Endothelial cell of umbilical vein (primary cell): ENCODE measurements around the gene LMF1. TPM values are rescaled to one million over a fixed set of nuclear protein-coding genes. Genes with fewer than 3 reads are reported as not detected.

Source experiments
- BruUV-seq: library from RNA; stranded (reverse); fragments of 400-500 nt; replicated peaks from 2 replicates; lab custom pipeline; 2021; lab: Mats Ljungman, UMichigan
- CTCF ChIA-PET: fragments of 300-600, 350-600 bp; sonication (Branson Sonifier 250); formaldehyde crosslinking; loops from one replicate; lab custom pipeline; 2021; ENCODE audit warnings: antibody characterized with exemption, inconsistent platforms; lab: Charles Lee
- POLR2A ChIA-PET: fragments of 300-600, 350-600 bp; sonication (Branson Sonifier 250); formaldehyde crosslinking; loops from one replicate; lab custom pipeline; 2021; ENCODE audit warnings: antibody characterized with exemption, inconsistent platforms; lab: Charles Lee
- DNase-seq: peaks from one replicate; pipeline ENCODE4 v3.0.0-alpha.2; 2011; ENCODE audit warnings: low read depth, low spot score
- FAIRE-seq: peaks from 2 replicates; lab custom pipeline; 2011; peaks lifted over from hg19 to GRCh38; lab: Jason Lieb, UNC
- H2AFZ ChIP-seq: 2 replicates; pipeline ENCODE4 v1.6.0; 2012; ENCODE audit warnings: low read depth, low read length, control low read depth, inconsistent platforms
- H3K27ac ChIP-seq: 2 replicates; pipeline ENCODE4 v1.5.1; 2011; ENCODE audit warnings: low read depth, mild to moderate bottlenecking, control low read depth, low read length, moderate library complexity; ENCODE audit not compliant: insufficient read depth
- H3K27me3 ChIP-seq, 2 experiments: 2 replicates each; pipeline versions ENCODE4 v1.6.0 to v1.6.1; 2011; ENCODE audit warnings: low read length in 2 of 2, mixed read lengths in 1 of 2; ENCODE audit not compliant: control insufficient read depth in 2 of 2, insufficient read depth in 2 of 2
- H3K36me3 ChIP-seq, 2 experiments: 2 replicates in 1 of 2; 3 replicates in 1 of 2; pipeline ENCODE4 v1.5.1; 2011; ENCODE audit warnings: low read length in 2 of 2, mild to moderate bottlenecking in 1 of 2, moderate library complexity in 1 of 2; ENCODE audit not compliant: control insufficient read depth in 2 of 2, insufficient read depth in 2 of 2; ENCODE audit errors: extremely low read depth in 1 of 2
- H3K4me1 ChIP-seq: 3 replicates; pipeline ENCODE4 v1.5.1; 2011; ENCODE audit warnings: mild to moderate bottlenecking, low read length; ENCODE audit not compliant: control insufficient read depth, insufficient read depth; ENCODE audit errors: extremely low read depth
- H3K4me2 ChIP-seq: 2 replicates; pipeline ENCODE4 v1.6.1; 2011; ENCODE audit warnings: low read length, control low read depth, mixed read lengths; ENCODE audit not compliant: insufficient read depth
- H3K4me3 ChIP-seq, 3 experiments: fragments of 200-600 bp in 1 of 3; sonication (generic), shearing (Covaris generic) in 1 of 3; replicated peaks in 1 of 3; 2 replicates each; pipeline ENCODE4 v1.5.1; 2011 to 2016; ENCODE audit warnings: control low read depth in 3 of 3, low read length in 3 of 3, mild to moderate bottlenecking in 2 of 3, inconsistent platforms in 1 of 3, low read depth in 1 of 3, moderate library complexity in 1 of 3; ENCODE audit not compliant: insufficient read depth in 1 of 3
- H3K79me2 ChIP-seq: 2 replicates; pipeline ENCODE4 v1.6.0; 2012; ENCODE audit warnings: low read length, inconsistent platforms; ENCODE audit not compliant: control insufficient read depth, insufficient read depth
- H3K9ac ChIP-seq: replicated peaks from 2 replicates; pipeline ENCODE3; 2011; ENCODE audit warnings: low read length, control low read depth; ENCODE audit not compliant: insufficient read depth; ENCODE audit errors: extremely low read depth
- H3K9me1 ChIP-seq: replicated peaks from 3 replicates; pipeline ENCODE4 v1.6.0; 2011; ENCODE audit warnings: mild to moderate bottlenecking, low read length; ENCODE audit not compliant: control insufficient read depth, insufficient read depth; ENCODE audit errors: extremely low read depth
- H3K9me3 ChIP-seq: replicated peaks from 2 replicates; pipeline ENCODE4 v1.5.1; 2012; ENCODE audit warnings: low read length, inconsistent platforms; ENCODE audit not compliant: control insufficient read depth, insufficient read depth
- H4K20me1 ChIP-seq: replicated peaks from 2 replicates; pipeline ENCODE3; 2011; ENCODE audit warnings: mild to moderate bottlenecking, low read length; ENCODE audit not compliant: control insufficient read depth, insufficient read depth; ENCODE audit errors: extremely low read depth
- EZH2 ChIP-seq: IDR thresholded peaks from 2 replicates; pipeline ENCODE4 v1.6.1; 2012; ENCODE audit warnings: borderline replicate concordance, low read depth, mild to moderate bottlenecking, moderate library complexity, low read length, inconsistent platforms; ENCODE audit not compliant: severe bottlenecking
- FOS ChIP-seq: IDR thresholded peaks from 2 replicates; pipeline ENCODE4 v1.6.1; 2011; ENCODE audit warnings: mild to moderate bottlenecking, low read length, moderate library complexity, borderline replicate concordance; ENCODE audit not compliant: insufficient read depth
- GATA2 ChIP-seq: IDR thresholded peaks from 2 replicates; pipeline ENCODE4 v1.7.0; 2011; ENCODE audit warnings: low read depth, mild to moderate bottlenecking, moderate library complexity, mixed read lengths, low read length; ENCODE audit not compliant: insufficient read length, insufficient read depth
- JUN ChIP-seq: IDR thresholded peaks from 2 replicates; pipeline ENCODE4 v1.6.1; 2011; ENCODE audit warnings: borderline replicate concordance, low read depth; ENCODE audit not compliant: insufficient read length, insufficient read depth
- MAX ChIP-seq: IDR thresholded peaks from 2 replicates; pipeline ENCODE4 v1.6.1; 2011; ENCODE audit not compliant: insufficient read depth, insufficient read length
- MYC ChIP-seq: IDR thresholded peaks from one replicate; pipeline ENCODE4 v1.6.1; 2011; ENCODE audit warnings: mild to moderate bottlenecking, low read depth, low read length
- POLR2A ChIP-seq: IDR thresholded peaks from 2 replicates; pipeline ENCODE4 v1.6.1; 2012; ENCODE audit warnings: low read depth, mild to moderate bottlenecking, control low read depth, low read length
- POLR2AphosphoS5 ChIP-seq: IDR thresholded peaks from 2 replicates; pipeline ENCODE4 v1.6.1; 2012; ENCODE audit warnings: low read depth, mild to moderate bottlenecking, control low read depth, low read length, moderate library complexity; ENCODE audit not compliant: insufficient read depth
- dilution Hi-C: fragments of 300-500 bp; cut with MboI; formaldehyde crosslinking; loops from one replicate; pipeline ENCODE4 v1.15.0; 2019; ENCODE audit warnings: low sequenced_read_pairs; ENCODE audit not compliant: extremely low pct_ligation_motif_present
- intact Hi-C: fragments of 100-400 bp; cut with micrococcal nuclease; formaldehyde crosslinking; loops from one replicate; pipeline ENCODE4 v1.10.0; 2022
- polyA plus RNA-seq, 4 experiments: library from polyadenylated mRNA; depleted of rRNA in 3 of 4; stranded (reverse) in 3 of 4; unstranded in 1 of 4; fragments of >200 nt; gene quantifications; 2 replicates each; pipeline versions ENCODE4 v1.2.1 to v1.2.3, GENCODE V29; 2011 to 2012; ENCODE audit warnings: missing spikeins in 1 of 4
- total RNA-seq: library from RNA; stranded (reverse); gene quantifications from 2 replicates; pipeline ENCODE4 v1.2.3, GENCODE V29; 2021
- TF ChIP-seq, protein P1 (sequence below), 2 donors: IDR thresholded peaks; 1 replicate in 1 of 2; 2 replicates in 1 of 2; pipeline ENCODE4 v1.5.1; 2011; ENCODE audit warnings: low read length in 2 of 2, mild to moderate bottlenecking in 2 of 2, moderate library complexity in 2 of 2, control low read depth in 1 of 2, inconsistent platforms in 1 of 2, low read depth in 1 of 2; ENCODE audit not compliant: insufficient read depth in 1 of 2; ENCODE audit errors: extremely low read depth in 1 of 2

Gene LMF1
- total and polyA plus RNA-seq, 2 donors (not counting 3 experiments of a cell fraction or from before 2014, with no cell fraction given): 17.8 TPM

DNA sequence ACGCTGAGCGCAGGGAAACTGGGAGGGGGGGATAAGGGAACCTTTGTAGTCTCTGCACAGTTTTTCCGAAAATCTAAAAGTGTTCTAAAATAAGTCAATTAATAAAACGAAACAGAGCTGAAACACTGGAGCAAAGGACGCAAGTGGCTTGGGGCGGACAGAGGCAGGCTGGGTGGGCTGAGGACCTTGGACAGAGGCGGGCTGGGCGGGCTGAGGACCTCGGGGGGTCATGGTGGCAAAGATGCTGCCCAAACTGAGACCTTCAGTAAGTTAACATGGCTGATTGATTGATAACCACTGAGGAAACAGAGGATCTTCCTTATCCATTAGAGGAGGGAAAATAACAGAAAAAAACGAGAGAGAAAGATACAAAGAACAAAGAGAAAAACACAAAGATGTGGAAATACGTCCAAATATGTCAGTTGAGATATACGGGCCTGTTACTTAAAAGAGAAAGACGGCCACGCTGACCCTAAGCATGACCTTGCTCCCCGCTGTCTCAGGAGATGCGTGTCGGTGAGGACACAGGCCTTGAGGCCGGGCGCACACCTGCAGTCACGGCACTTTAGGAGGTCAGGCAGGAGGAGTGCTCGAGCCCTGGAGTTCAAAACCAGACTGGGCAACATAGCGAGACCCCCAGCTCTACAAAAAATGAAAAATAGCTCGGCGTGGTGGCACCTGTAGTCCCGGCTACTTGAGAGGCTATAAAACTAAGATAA lies 94.1 kb downstream of the LMF1 start:
- Histone ChIP-seq H4K20me1 (no peaks in the 10 kb centered on the region), H3K27me3 (no peaks in the 10 kb centered on the region), H3K4me1 (no peaks in the 10 kb centered on the region), H3K4me2 (no peak overlapping the region), H3K27ac (no peak overlapping the region), H3K79me2 (no peaks in the 10 kb centered on the region), H2AFZ (no peak overlapping the region), H3K9ac (no peak overlapping the region), H3K4me3 (no peak overlapping the region), H3K36me3 (no peaks in the 10 kb centered on the region), H3K9me1 (no peaks in the 10 kb centered on the region), H3K9me3 (no peaks in the 10 kb centered on the region)
- no peak for FAIRE-seq
- no peak for TF ChIP-seq JUN
- no peak for TF ChIP-seq POLR2A
- TF ChIP-seq, protein P1, sequence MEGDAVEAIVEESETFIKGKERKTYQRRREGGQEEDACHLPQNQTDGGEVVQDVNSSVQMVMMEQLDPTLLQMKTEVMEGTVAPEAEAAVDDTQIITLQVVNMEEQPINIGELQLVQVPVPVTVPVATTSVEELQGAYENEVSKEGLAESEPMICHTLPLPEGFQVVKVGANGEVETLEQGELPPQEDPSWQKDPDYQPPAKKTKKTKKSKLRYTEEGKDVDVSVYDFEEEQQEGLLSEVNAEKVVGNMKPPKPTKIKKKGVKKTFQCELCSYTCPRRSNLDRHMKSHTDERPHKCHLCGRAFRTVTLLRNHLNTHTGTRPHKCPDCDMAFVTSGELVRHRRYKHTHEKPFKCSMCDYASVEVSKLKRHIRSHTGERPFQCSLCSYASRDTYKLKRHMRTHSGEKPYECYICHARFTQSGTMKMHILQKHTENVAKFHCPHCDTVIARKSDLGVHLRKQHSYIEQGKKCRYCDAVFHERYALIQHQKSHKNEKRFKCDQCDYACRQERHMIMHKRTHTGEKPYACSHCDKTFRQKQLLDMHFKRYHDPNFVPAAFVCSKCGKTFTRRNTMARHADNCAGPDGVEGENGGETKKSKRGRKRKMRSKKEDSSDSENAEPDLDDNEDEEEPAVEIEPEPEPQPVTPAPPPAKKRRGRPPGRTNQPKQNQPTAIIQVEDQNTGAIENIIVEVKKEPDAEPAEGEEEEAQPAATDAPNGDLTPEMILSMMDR (IDR thresholded peaks at IDR 0.05; ENCODE audit: extremely low read depth in 1 of 2, insufficient read depth in 1 of 2, low read depth in 1 of 2, low read length in 2 of 2): no peak
- no peak for TF ChIP-seq MAX
- no peak for TF ChIP-seq EZH2
- TF ChIP-seq POLR2AphosphoS5: no peak
- no peak for TF ChIP-seq MYC
- TF ChIP-seq FOS: no peak
- TF ChIP-seq GATA2: no peak
- dilution Hi-C loops (no loop called here), intact Hi-C loops (no loop called here)
- ChIA-PET CTCF (no interaction called here), POLR2A (no interaction called here)
- DNase-seq: no peak
- no TSS peak for BruUV-seq
